GM18507 (cell line): ENCODE results near the gene SLC35E2B.
"Not testable (repeated sequence)": the region's sequence is repeated elsewhere in the genome, so short reads cannot be mapped to it uniquely, and the experiment has no call there.

Experiments used
- DNase-seq: peaks from one replicate; pipeline ENCODE4 v3.0.0; 2011; ENCODE audit warnings: low read depth; ENCODE audit not compliant: insufficient read length; ENCODE audit errors: extremely low spot score
- FAIRE-seq: peaks from 2 replicates; lab custom pipeline; 2011; peaks lifted over from hg19 to GRCh38; lab: Jason Lieb, UNC

The SLC35E2B gene

DNA sequence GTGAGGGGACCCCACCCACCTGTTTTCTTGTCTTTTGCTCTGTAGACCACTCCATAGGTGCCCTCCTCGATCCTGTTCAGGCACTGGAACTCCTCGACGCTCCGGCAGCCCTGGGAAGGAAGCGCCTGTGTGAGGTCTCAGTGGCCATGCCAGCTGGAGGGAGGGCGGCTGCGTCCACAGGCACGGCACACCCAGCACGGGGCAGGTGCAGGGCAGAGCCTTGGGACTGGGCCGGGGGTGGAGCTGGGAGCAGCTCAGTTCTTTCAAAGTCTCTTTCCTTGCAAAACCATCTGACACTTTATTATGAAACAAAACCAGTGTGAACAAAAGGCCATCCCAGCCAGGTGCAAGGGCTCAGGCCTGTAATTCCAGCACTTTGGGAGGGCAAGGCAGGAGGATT is 13.0 kb upstream of the SLC35E2B start:
- not testable (repeated sequence) for FAIRE-seq, DNase-seq

- not testable (repeated sequence) for DNase-seq, FAIRE-seq
These were observed 11.8 kb upstream of the SLC35E2B start for GRCh38 chr1:1704284-1704957.

DNA sequence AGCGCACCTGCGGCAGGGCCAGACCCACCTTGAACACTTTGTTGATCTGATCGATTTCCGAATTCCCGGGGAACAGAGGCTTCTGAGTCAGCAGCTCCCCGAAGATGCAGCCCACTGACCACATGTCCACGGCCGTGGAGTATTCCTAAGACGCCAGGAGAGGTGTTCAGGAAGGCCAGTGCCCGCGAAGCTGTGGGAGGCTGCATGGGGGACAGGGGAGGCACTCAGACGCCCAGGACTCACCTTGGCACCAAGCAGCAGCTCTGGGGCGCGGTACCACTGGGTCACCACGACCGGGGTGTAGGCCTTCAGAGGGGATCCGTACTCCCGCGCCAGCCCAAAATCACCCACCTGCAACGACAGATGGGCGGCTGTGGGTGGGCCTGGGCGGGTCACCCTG is 11.2 kb upstream of the SLC35E2B start:
- FAIRE-seq = no peak
- DNase-seq = no peak

- FAIRE-seq, DNase-seq: not testable (repeated sequence)
These were observed 9.9 kb upstream of the SLC35E2B start for GRCh38 chr1:1702506-1702905.

GRCh38 chr1:1700557-1700956 is 8.0 kb upstream of the SLC35E2B start:
- FAIRE-seq, DNase-seq: not testable (repeated sequence)

GRCh38 chr1:1700067-1700466 is 7.5 kb upstream of the SLC35E2B start:
- not testable (repeated sequence) for FAIRE-seq, DNase-seq

- not testable (repeated sequence) for DNase-seq, FAIRE-seq
These were observed 6.5 kb upstream of the SLC35E2B start for GRCh38 chr1:1699061-1699460.

DNA sequence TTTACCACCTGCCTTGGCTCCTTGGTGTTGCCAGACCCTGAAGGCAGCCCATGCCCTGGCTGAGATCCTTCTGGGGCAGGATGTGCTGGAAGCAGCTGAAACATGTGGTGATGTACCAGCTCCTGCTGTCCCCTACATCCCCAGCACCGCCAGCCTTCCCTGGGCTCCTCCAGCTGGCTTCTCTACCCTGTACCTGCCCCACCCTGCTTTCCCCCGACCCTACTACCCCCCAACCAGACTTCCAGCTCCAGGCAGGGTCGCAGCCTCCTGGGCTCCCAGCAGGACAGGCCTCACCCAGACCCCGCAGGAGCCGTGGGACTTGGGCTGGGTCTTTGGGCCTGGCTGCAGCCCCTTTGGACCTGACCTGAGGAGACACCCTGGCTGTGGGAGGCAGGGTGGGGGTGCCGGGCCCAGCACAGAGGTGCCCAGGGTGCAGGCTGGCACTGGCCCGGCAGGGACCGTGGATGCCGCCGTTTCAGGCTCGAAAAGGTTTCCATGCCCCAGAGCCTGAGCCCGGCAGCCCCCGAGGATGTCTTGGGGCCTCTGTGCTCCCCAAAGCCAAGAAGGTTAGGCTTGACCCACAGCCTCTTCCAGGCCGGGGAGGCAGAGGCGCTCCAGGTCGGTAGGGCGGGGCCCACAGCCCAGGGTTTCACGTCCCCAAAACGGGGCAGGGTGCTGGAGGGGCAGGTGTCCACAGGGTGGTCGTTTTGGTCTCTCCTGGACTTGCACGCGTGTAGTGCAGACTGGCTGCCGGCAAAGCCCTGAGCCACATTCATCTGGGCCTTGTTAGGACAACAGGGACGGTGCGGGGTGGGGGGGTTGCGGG is 5.0 kb upstream of the SLC35E2B start:
- not testable (repeated sequence) for FAIRE-seq, DNase-seq

- not testable (repeated sequence) for DNase-seq, FAIRE-seq
These were observed 4.1 kb upstream of the SLC35E2B start for GRCh38 chr1:1696431-1697357.

DNA sequence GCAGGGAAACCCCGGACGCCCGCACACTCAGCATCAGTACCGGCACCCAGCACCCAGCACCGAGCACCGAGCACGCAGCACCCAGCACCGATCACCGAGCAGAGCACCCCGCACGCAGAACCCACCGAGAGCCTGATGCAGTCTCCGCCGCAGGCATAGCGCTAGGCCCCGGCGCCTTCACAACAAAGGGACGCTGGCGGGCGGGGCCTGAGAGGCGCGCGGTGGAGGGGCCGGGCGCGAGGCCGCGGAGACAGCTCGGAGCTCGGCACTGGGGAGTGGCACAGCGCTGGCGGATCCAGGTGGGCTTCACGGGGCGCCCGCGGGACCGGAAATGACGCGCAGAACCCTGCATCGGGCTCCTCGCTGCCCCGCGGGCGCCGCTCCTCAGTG is 276 bp downstream of the SLC35E2B start:
- not testable (repeated sequence) for DNase-seq, FAIRE-seq

GRCh38 chr1:1691443-1691842 is 1.2 kb downstream of the SLC35E2B start:
- not testable (repeated sequence) for DNase-seq, FAIRE-seq

- not testable (repeated sequence) for DNase-seq, FAIRE-seq
These were observed 3.1 kb downstream of the SLC35E2B start for GRCh38 chr1:1689526-1689925.

DNA sequence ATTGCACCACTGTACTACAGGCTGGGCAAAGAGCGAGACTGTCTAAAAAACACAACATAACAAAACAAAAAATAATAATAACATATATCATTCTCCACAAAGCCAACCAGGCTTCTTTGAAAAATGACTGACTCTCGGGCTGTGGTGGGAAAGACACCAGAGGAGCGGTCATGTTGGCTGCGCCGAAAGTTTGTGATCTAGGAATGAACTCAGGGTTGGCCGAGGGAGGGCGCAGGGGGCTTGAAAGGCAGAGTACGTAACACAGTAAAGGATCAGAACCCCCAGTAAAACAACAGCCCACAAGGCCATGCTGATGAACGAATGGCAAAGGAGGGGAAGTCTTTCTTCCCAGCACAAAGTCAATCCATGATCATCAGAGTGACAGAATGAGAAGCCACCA is 4.7 kb downstream of the SLC35E2B start:
- DNase-seq = no peak
- no peak for FAIRE-seq

GRCh38 chr1:1684031-1684681 is 8.4 kb downstream of the SLC35E2B start:
- FAIRE-seq (no peak), DNase-seq (no peak)

DNA sequence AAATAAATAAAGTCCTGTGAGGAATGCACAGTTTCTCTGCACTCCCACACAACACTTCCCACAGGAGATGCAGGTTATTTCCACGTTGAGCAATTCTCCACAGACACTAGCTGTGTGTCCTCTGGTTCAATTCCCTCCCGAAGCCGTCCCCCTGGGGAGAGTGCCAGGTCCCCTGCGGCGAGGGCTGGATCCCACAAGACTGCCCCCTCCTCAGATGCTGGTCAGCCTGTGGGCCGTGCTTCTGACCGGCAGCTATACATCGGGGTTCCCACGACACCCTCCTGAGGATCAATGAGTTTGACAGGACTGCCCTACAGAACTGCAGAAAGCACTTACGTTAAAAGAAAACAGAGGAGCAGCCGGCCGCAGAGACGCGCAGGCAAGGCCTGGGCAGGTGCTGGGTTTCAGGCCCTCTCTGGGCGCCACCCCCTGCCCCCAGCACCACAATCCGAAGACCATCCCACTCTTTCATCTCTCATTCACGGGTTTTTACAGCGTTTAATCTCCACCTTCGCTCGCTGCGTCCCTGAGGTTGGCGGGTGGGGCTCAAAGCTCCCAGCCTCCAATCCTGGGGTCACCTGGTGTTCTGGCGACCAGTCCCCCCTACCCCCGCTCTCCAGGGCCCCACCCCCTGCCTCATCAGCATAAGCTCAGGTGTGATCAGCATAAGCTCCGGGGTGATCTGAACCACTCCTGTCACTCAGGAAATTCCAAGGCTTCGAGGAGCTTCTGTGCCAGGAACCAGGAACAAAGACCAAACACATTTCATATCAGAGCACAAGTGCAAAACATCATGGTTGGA is 9.3 kb downstream of the SLC35E2B start:
- DNase-seq (no peak), FAIRE-seq (no peak)

GRCh38 chr1:1680912-1681273 is 11.7 kb downstream of the SLC35E2B start:
- no peak for FAIRE-seq
- no peak for DNase-seq

GRCh38 chr1:1680031-1680911 is 12.3 kb downstream of the SLC35E2B start:
- no peak for FAIRE-seq
- no peak for DNase-seq
